ENCODE data around the gene SLC35F1. TPM values are rescaled to one million over a fixed set of nuclear protein-coding genes. Genes with fewer than 3 reads are reported as not detected.

The SLC35F1 gene
- total and polyA plus RNA-seq, 2 donors (not counting 1 experiment from before 2014, with no cell fraction given): 0.09 to 0.17 TPM

- H2AFZ ChIP-seq (ENCODE audit: low read length): no peak overlapping the region
- no peaks in the 10 kb centered on the region for H3K9me3 ChIP-seq (ENCODE audit: control insufficient read depth, insufficient read depth, low read depth, low read length)
- H3K27me3 ChIP-seq (ENCODE audit: control insufficient read depth, insufficient read depth, low read length): no peaks in the 10 kb centered on the region
- H3K4me2 ChIP-seq (ENCODE audit: extremely low read depth, insufficient read depth, low read length): no peak overlapping the region
- no peak overlapping the region for H3K9ac ChIP-seq (ENCODE audit: insufficient read depth, low read length)
- peaks cover 10% of the 10 kb centered on the region for H3K4me1 ChIP-seq (ENCODE audit: control insufficient read depth, extremely low read depth, insufficient read depth, low read length)
- DNase-seq (ENCODE audit: low read depth in 2 of 2): no peak
- TF ChIP-seq EZH2 (IDR thresholded peaks at IDR 0.05; ENCODE audit: low read length, missing control alignments) (no peak), CTCF (conservative IDR thresholded peaks at IDR 0.05 in 1 of 2, IDR thresholded peaks at IDR 0.05 in 1 of 2; ENCODE audit: low read depth in 1 of 2, low read length in 2 of 2) (no peak)
- H3K27ac ChIP-seq (ENCODE audit: insufficient read depth, low read length): no peak overlapping the region
- H3K4me3 ChIP-seq (replicated peaks in 1 of 4; ENCODE audit: control extremely low read depth in 1 of 4, insufficient read depth in 1 of 4, low read depth in 3 of 4, low read length in 4 of 4): no peak overlapping the region
- no peaks in the 10 kb centered on the region for H3K79me2 ChIP-seq (ENCODE audit: control insufficient read depth, insufficient read depth, low read length)
- no peaks in the 10 kb centered on the region for H4K20me1 ChIP-seq (ENCODE audit: control insufficient read depth, extremely low read depth, insufficient read depth, low read length)
- H3K36me3 ChIP-seq (ENCODE audit: control insufficient read depth, insufficient read depth, low read length): no peaks in the 10 kb centered on the region
Measured at GRCh38 chr6:118313762-118314161, 406.7 kb downstream of the SLC35F1 start.

DNA sequence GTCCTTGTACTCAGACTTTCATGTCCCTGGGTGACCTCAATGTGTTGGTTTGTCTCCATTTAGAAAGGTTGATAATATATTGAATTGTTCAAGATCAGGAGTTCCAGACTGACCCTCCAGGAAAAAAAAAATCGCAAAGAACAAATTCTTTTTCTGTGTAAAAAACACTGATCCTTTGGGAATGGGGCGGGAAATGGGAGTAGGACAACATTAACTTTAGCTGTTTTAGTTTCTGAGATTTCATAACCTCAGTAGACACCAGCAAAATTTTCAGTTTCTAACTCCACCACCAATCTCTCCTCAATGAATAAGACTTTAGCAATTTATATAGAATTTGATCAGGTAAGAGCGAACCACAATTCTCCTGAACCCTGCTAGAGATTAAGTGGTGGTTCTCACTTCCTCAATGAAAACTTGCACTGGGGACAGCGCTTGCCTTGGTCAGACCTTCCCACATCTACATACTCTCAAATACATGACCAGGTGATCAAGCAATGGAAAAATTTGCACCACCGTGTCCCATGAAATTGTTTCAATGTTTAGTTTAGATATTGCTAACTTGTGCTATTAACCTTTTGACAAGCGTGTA is 409.8 kb downstream of the SLC35F1 start:
- Histone ChIP-seq H3K36me3 (ENCODE audit: control insufficient read depth, insufficient read depth, low read length) (no peaks in the 10 kb centered on the region), H2AFZ (ENCODE audit: low read length) (no peak overlapping the region), H3K9ac (ENCODE audit: insufficient read depth, low read length) (no peak overlapping the region), H3K9me3 (ENCODE audit: control insufficient read depth, insufficient read depth, low read depth, low read length) (no peaks in the 10 kb centered on the region), H3K79me2 (ENCODE audit: control insufficient read depth, insufficient read depth, low read length) (no peaks in the 10 kb centered on the region), H3K4me1 (ENCODE audit: control insufficient read depth, extremely low read depth, insufficient read depth, low read length) (peaks cover 14% of the 10 kb centered on the region), H4K20me1 (ENCODE audit: control insufficient read depth, extremely low read depth, insufficient read depth, low read length) (no peaks in the 10 kb centered on the region), H3K27me3 (ENCODE audit: control insufficient read depth, insufficient read depth, low read length) (no peaks in the 10 kb centered on the region), H3K27ac (ENCODE audit: insufficient read depth, low read length) (no peak overlapping the region), H3K4me3 (replicated peaks in 1 of 4; ENCODE audit: control extremely low read depth in 1 of 4, insufficient read depth in 1 of 4, low read depth in 3 of 4, low read length in 4 of 4) (no peak overlapping the region), H3K4me2 (ENCODE audit: extremely low read depth, insufficient read depth, low read length) (no peak overlapping the region)
- TF ChIP-seq CTCF (conservative IDR thresholded peaks at IDR 0.05 in 1 of 2, IDR thresholded peaks at IDR 0.05 in 1 of 2; ENCODE audit: low read depth in 1 of 2, low read length in 2 of 2): no peak
- no peak for DNase-seq (ENCODE audit: low read depth in 2 of 2)

- H4K20me1 ChIP-seq (ENCODE audit: control insufficient read depth, extremely low read depth, insufficient read depth, low read length): no peaks in the 10 kb centered on the region
- peak; percentile 19 to 74 for DNase-seq (ENCODE audit: low read depth in 2 of 2)
- no peaks in the 10 kb centered on the region for H3K27me3 ChIP-seq (ENCODE audit: control insufficient read depth, insufficient read depth, low read length)
- no peak overlapping the region for H3K9ac ChIP-seq (ENCODE audit: insufficient read depth, low read length)
- no peaks in the 10 kb centered on the region for H3K36me3 ChIP-seq (ENCODE audit: control insufficient read depth, insufficient read depth, low read length)
- H3K4me2 ChIP-seq (ENCODE audit: extremely low read depth, insufficient read depth, low read length): peak overlapping the region; percentile 36
- H3K79me2 ChIP-seq (ENCODE audit: control insufficient read depth, insufficient read depth, low read length): no peaks in the 10 kb centered on the region
- H3K4me1 ChIP-seq (ENCODE audit: control insufficient read depth, extremely low read depth, insufficient read depth, low read length): peaks cover 14% of the 10 kb centered on the region
- no peaks in the 10 kb centered on the region for H3K9me3 ChIP-seq (ENCODE audit: control insufficient read depth, insufficient read depth, low read depth, low read length)
- no peak overlapping the region for H2AFZ ChIP-seq (ENCODE audit: low read length)
- TF ChIP-seq EZH2 (IDR thresholded peaks at IDR 0.05; ENCODE audit: low read length, missing control alignments) (no peak), CTCF (conservative IDR thresholded peaks at IDR 0.05 in 1 of 2, IDR thresholded peaks at IDR 0.05 in 1 of 2; ENCODE audit: low read depth in 1 of 2, low read length in 2 of 2) (no peak)
- H3K4me3 ChIP-seq (replicated peaks in 1 of 4; ENCODE audit: control extremely low read depth in 1 of 4, insufficient read depth in 1 of 4, low read depth in 3 of 4, low read length in 4 of 4): no peak overlapping the region
- H3K27ac ChIP-seq (ENCODE audit: insufficient read depth, low read length): peak overlapping the region; percentile 39
Measured at GRCh38 chr6:118317581-118318563, 410.8 kb downstream of the SLC35F1 start.
